ENCODE data around the gene EEFSEC.

DNA sequence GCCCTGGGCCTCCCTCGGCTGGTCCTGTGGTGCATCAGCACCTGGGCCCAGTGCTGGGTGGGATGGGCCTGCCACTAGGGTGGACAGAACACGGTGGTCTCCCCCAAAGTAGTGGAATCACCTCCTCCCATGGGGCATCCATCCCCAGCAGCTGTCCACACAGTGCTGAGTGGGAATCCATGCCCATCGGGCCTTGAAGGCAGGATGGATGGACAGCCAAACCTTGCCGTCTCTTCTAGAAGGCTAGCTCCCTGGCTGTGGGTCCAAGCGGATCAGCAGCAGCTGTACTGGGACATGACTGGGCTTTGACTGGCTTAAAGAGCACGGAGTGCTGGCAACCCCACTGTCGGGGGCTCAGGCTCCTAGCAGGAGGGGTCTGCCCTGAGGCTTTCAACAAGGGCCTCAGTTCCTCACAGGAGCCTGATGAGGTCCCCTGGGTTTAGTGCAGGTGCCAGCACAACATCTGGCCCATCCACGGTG, 189.5 kb downstream of the EEFSEC start:
- no peak for TF ChIP-seq CTCF (IDR thresholded peaks at IDR 0.05; ENCODE audit: insufficient read depth, low read depth, low read length)
- TF ChIP-seq EZH2 (IDR thresholded peaks at IDR 0.05; ENCODE audit: insufficient read depth, low read length): no peak
